IPS DF 19.7 (cell line): ENCODE data around the gene CASS4.
A peak's percentile ranks its signal among the peaks of the same experiment; 100 is the strongest.

Experiments
- DNase-seq: peaks from one replicate; pipeline ENCODE4 v3.0.0-alpha.2; 2013; ENCODE audit warnings: low read depth, low spot score

Gene CASS4

DNA sequence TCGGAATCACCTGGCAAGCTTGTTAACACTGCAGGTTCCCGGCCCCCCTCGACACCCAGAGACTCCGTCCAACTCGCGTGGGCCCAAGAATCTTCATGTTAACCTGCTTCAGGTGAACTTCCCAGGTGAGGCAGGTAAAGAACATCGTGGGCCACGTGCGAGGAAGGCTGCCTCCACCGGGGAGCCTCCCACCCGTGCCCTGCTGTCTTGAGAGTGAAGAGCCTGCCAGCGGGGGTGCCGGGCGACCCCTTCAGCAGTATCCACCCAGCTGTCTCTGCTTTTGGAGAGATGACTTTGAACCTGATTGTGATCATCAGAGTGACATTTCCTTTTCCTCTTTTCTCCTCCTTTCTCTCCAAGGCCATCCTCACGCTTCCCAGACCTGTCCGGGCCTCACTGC is 33.5 kb downstream of the CASS4 start:
- DNase-seq: no peak

GRCh38 chr20:56447227-56447626 is 35.2 kb downstream of the CASS4 start:
- DNase-seq: no peak

DNA sequence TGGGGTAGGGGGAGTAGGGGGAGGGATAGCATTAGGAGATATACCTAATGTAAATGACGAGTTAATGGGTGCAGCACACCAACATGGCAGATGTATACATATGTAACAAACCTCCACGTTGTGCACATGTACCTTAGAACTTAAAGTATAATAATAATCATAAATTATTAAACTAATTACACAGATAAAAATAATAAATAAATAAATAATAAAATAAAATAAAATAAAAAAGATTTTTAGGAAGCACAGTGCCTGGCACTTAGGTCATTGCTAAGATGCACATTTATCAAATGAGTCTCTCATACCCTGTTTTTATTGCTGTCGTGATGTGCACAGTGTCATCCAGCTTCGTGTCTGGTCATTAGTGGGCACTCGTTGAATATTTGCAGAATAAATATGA is 37.4 kb downstream of the CASS4 start:
- DNase-seq: no peak

GRCh38 chr20:56451056-56451765 is 39.2 kb downstream of the CASS4 start:
- DNase-seq: no peak

DNA sequence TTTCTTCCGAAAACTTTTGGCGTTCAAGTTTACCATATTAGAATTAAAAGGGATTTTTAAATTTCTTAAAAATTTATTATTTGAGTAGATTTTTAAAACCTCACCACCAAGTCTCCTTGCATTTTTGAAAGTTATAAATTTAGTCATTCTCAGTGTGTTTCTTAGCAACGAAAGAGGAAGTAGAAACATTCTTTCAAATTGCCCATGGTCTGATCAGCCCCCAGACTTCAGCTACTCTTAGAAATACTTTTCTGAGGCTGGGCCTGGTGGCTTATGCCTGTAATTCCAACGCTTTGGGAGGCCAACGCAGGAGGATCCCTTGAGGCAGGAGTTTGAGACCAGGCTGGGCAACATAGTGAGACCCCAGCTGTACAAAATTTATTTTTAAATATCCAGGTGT is 41.3 kb downstream of the CASS4 start:
- no peak for DNase-seq

- no peak for DNase-seq
Observed at GRCh38 chr20:56454754-56455153, 42.7 kb downstream of the CASS4 start.

DNA sequence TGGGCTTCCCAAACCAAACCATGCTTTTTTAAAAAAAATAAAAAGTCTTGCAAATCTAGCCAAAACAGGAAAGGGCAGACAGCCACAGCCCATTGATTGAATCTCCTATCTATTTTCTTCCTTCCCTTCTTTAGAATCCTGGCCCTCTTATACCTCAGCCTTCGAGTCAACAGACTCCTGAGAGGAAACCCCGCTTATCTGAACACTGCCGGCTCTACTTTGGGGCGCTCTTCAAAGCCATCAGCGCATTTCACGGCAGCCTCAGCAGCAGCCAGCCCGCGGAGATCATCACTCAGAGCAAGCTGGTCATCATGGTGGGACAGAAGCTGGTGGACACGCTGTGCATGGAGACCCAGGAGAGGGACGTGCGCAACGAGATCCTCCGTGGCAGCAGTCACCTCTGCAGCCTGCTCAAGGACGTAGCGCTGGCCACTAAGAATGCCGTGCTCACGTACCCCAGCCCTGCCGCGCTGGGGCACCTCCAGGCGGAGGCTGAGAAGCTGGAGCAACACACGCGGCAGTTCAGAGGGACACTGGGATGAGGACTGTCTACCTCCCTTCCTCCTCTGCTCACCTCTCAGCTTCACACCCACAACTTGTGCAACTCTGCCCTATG is 46.3 kb downstream of the CASS4 start:
- DNase-seq: no peak

- no peak for DNase-seq
Observed at GRCh38 chr20:56460459-56460858, 48.4 kb downstream of the CASS4 start.

GRCh38 chr20:56461576-56461975 is 49.5 kb downstream of the CASS4 start:
- DNase-seq: no peak

DNA sequence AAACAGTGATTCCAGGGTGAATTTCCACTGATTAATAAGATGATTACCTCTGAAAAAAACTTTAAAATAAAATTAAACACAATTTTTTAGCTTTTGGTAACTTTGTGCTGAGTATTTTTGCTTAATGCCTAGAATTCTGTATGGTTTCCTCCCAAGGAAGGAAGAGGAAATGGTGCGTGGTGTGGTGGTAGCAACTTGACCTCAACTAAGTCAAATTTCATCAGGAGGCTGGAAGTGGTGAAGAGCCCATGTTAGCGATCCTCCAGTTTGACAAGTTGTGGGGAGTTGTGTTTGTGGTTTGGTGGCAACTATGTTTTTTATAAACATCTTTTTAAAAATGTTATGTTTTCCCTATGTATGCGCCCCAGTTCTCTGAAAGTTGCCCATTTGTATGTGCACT is 51.4 kb downstream of the CASS4 start:
- no peak for DNase-seq

DNA sequence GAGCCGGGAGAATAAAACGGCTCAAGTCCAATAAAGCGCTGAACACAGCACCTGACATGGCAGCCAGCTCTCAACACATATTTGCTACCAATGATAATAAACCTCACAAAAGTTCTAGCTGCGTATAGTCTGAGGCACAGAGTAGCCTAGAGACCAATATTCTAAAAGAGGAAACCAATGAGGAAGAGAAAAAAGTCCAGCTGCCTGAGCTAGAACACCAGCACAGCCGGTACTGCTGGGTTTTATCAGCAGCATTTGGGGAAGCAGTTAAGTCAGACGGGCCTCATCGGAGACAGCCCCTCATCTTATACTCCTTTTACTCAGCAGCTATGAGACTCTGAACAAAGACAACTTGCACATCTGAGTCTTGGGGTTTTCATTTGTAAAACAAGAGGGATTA is 53.9 kb downstream of the CASS4 start:
- no peak for DNase-seq

DNA sequence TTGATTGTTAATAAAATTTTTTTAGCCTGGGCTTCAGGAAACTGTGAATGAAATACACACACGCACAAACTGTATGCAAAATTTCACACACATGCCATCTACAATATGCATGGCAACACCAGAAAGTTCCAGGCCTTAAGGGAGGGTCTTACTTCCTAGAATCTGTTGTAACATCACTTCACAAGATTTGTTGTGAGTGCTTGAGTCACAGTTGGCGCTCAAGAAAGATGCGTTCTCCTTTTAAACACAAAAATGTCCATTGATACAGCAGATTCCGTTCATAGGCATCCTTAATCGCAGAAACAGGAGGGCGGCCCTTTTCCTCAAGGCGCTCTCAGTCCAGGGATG is 55.9 kb downstream of the CASS4 start:
- no peak for DNase-seq

GRCh38 chr20:56468316-56469076 is 56.4 kb downstream of the CASS4 start, which contains the start of gene RTF2:
RTF2 (plus strand) TSS chr20:56468627; CDS start chr20:56468698, 71 bp downstream.
- DNase-seq: peak; percentile 50

- DNase-seq: no peak
Observed at GRCh38 chr20:56469077-56469449, 57.0 kb downstream of the CASS4 start.

DNA sequence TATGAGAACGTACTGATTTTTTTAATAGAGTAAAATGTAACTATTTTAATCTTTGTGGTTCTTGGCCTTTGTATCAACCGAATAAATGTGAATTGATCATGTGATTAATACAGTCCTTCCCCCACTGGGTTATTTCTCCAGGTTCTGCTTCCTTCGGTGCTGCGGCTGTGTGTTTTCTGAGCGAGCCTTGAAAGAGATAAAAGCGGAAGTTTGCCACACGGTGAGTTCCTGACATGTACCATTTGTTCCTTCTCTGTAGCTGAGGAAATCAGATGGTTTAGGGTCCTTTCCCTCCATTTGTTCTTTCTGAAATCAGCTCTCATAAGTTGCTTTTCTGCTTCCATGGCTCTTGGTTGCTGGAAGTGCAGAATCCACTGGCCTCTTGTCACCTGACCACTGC is 71.9 kb downstream of the CASS4 start:
- no peak for DNase-seq

DNA sequence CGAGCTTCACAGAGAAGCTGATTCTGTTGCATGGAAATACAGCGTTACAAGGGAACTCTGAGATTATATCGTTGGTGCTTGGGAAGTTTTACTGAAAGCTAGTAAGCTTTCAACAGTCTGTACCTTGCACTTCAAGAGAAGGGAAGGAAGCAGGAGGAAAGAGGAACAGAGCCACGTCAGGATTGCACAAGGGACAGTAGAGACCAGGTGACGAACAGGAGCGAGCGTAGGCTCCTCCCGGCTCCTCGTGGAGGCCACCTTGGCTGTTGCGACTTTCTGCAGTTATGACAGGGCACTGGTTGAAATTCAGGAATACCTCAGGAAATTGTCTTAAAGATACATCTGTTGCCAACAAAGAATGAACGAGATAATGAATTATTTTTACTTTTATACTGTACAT is 75.2 kb downstream of the CASS4 start:
- DNase-seq: no peak

- DNase-seq: no peak
Observed at GRCh38 chr20:56488566-56488965, 76.5 kb downstream of the CASS4 start.

- DNase-seq: no peak
Observed at GRCh38 chr20:56501116-56501515, 89.1 kb downstream of the CASS4 start.

DNA sequence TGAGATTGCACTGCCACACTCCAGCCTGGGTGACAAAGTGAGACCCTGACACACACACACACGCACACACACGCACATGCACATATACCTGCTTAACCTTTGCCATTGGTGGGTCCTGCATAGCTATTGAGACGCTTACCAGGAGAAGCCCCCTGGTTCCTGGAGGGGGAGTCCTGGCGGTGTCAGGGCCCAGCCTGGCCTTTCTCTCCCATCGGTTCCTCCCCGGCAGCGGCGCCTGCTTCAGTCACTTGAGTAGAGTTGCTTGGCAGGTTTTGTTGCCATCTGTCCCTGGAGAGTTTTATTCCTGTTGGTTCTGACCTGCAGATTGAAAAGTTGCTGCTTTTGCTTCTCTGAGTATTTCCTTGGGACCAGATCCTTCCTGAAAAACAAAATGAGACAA is 91.9 kb downstream of the CASS4 start:
- no peak for DNase-seq

DNA sequence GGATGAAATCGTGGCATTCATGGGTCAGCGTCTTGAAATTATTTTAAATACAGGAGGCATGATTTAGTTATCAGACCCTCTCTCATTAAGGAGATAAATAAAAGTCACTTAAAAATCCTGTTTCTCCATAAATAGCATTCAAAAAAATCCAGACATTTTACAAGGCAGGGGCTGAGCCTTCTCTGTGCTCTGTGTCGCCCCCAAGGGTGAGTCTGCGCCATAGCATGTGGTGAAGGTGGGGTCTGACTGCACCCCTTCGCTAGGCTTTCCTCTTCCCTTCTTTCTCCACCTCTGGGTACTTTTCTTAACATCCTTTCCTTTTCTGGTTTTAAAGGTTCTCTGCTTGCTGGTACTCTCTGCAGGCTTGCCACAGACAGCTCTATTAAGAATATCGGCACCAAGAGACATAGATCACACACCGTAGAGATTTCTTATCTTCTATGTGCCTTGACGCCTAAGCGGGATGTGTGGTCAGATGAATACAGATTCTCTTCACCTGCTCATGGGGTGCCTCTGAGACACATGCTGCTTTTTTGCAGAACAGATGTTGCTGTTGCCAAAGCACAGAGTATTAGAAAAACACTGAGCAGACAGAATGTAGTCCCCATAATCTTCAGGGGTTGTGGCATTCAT is 92.4 kb downstream of the CASS4 start:
- DNase-seq: no peak

DNA sequence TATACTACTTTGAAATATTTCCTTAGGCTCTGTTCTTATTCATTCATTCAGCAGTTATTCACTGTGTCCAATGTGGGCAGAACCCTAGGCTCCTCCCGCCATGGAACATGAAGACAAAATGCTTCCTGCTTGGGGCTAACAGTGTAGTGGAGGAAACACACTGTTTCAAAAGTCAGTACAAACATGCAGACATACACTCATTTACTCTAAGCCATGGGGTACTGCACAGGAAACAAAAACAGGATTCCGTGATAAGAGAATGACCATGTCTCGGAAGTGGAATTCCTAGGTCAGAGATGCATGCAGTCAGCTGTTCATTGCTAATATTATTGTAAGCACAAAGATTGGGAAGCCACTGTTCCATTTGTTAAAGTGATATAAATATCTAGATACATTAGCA is 94.0 kb downstream of the CASS4 start:
- DNase-seq: no peak
